Glutamatergic neuron (in vitro differentiated cells): ENCODE data around the gene GRID1. TPM values are rescaled to one million over a fixed set of nuclear protein-coding genes. Genes with fewer than 3 reads are reported as not detected.

ENCODE experiments used
- DNase-seq: peaks from one replicate; pipeline ENCODE4 v3.0.0; 2022
- H3K27ac Mint-ChIP-seq: one replicate; pipeline ENCODE4 v1.8.0; 2020; ENCODE audit warnings: mild to moderate bottlenecking, mixed read lengths, inconsistent platforms; ENCODE audit not compliant: unreplicated experiment
- H3K27me3 Mint-ChIP-seq: one replicate; pipeline ENCODE4 v1.8.0; 2020; ENCODE audit warnings: mild to moderate bottlenecking, moderate library complexity, mixed read lengths, inconsistent platforms; ENCODE audit not compliant: unreplicated experiment
- H3K36me3 Mint-ChIP-seq: one replicate; pipeline ENCODE4 v1.8.0; 2020; ENCODE audit warnings: mild to moderate bottlenecking, mixed read lengths, inconsistent platforms; ENCODE audit not compliant: unreplicated experiment
- H3K4me1 Mint-ChIP-seq: one replicate; pipeline ENCODE4 v1.8.0; 2020; ENCODE audit warnings: mild to moderate bottlenecking, low read depth, mixed read lengths, inconsistent platforms; ENCODE audit not compliant: unreplicated experiment
- H3K4me3 Mint-ChIP-seq: one replicate; pipeline ENCODE4 v1.8.0; 2020; ENCODE audit warnings: mild to moderate bottlenecking, mixed read lengths, inconsistent platforms; ENCODE audit not compliant: unreplicated experiment
- H3K9me3 Mint-ChIP-seq: one replicate; pipeline ENCODE4 v1.8.0; 2020; ENCODE audit warnings: mild to moderate bottlenecking, moderate library complexity, mixed read lengths, inconsistent platforms; ENCODE audit not compliant: unreplicated experiment
- CTCF ChIP-seq: fragments of 200-600 bp; sonication (generic); IDR thresholded peaks from one replicate; pipeline ENCODE4 v1.5.0; 2021; ENCODE audit not compliant: partially characterized antibody, unreplicated experiment
- total RNA-seq: library from RNA; stranded (reverse); fragmentation: NEBNext Ultra II Directional; extraction: Animal tissue kit (Norgen Biotek cat#: 25700); gene quantifications from one replicate; pipeline ENCODE4 v1.2.1, GENCODE V29; 2021; ENCODE audit not compliant: unreplicated experiment

Gene GRID1
- total RNA-seq, 1 donor from 2014 or later = 8.0 TPM

GRCh38 chr10:85858776-85859515, 507.6 kb downstream of the GRID1 start:
- Mint-ChIP-seq H3K27ac (no peak overlapping the region), H3K9me3 (peaks cover 7% of the 10 kb centered on the region), H3K36me3 (peaks cover 8% of the 10 kb centered on the region), H3K4me1 (peaks cover 7% of the 10 kb centered on the region), H3K4me3 (no peak overlapping the region), H3K27me3 (peaks cover 2% of the 10 kb centered on the region)
- TF ChIP-seq CTCF = no peak
- no peak for DNase-seq

- Mint-ChIP-seq H3K27ac (no peak overlapping the region), H3K27me3 (peaks cover 3% of the 10 kb centered on the region), H3K4me1 (peaks cover 9% of the 10 kb centered on the region), H3K36me3 (peaks cover 8% of the 10 kb centered on the region), H3K4me3 (no peak overlapping the region), H3K9me3 (peaks cover 10% of the 10 kb centered on the region)
- DNase-seq = no peak
- TF ChIP-seq CTCF = no peak
Observed at GRCh38 chr10:85857791-85858190, 508.8 kb downstream of the GRID1 start.

GRCh38 chr10:85857305-85857704, 509.3 kb downstream of the GRID1 start:
- Mint-ChIP-seq H3K27ac (no peak overlapping the region), H3K4me3 (no peak overlapping the region), H3K4me1 (peaks cover 8% of the 10 kb centered on the region), H3K36me3 (peaks cover 8% of the 10 kb centered on the region), H3K27me3 (peaks cover 3% of the 10 kb centered on the region), H3K9me3 (peaks cover 10% of the 10 kb centered on the region)
- TF ChIP-seq CTCF = no peak
- DNase-seq = no peak

GRCh38 chr10:85851934-85852333, 514.7 kb downstream of the GRID1 start:
- Mint-ChIP-seq H3K4me3 (no peak overlapping the region), H3K9me3 (peaks cover 8% of the 10 kb centered on the region), H3K4me1 (peaks cover 6% of the 10 kb centered on the region), H3K36me3 (peaks cover 17% of the 10 kb centered on the region), H3K27ac (no peak overlapping the region), H3K27me3 (peaks cover 3% of the 10 kb centered on the region)
- no peak for DNase-seq
- no peak for TF ChIP-seq CTCF

- TF ChIP-seq CTCF = no peak
- H3K27ac Mint-ChIP-seq = no peak overlapping the region
- DNase-seq = no peak
- H3K9me3 Mint-ChIP-seq = peaks cover 8% of the 10 kb centered on the region
- peaks cover 6% of the 10 kb centered on the region for H3K4me1 Mint-ChIP-seq
- peaks cover 12% of the 10 kb centered on the region for H3K36me3 Mint-ChIP-seq
- H3K4me3 Mint-ChIP-seq = no peak overlapping the region
- H3K27me3 Mint-ChIP-seq = peaks cover 3% of the 10 kb centered on the region
Observed at GRCh38 chr10:85851325-85851724, 515.3 kb downstream of the GRID1 start.
